GOT3 (cell line): Measurements from ENCODE around the gene SLC1A2.

Experiments used
- DNase-seq: peaks from one replicate; lab custom pipeline; 2025; ENCODE audit warnings: mixed read lengths; lab: John Stamatoyannopoulos, UW

SLC1A2 gene

DNA sequence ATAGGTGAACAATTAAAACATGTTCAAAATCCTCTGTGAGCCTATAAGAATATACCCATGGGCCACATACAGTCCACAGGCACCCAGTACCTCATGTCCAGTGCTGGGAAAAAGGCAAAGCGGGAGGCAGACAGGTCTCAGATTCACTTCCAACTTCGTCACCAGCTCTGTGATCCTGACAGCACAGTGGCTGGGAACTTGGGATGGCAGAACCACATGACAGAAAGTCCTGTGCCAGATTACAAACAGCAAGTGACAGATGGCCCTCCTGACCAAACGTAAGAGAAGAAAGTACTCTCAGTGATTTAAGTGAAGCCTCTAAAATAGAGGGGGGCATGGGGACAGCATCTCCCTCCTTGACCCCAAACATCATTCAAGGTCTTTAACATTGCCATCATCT lies 5.8 kb downstream of the SLC1A2 start:
- no peak for DNase-seq

- DNase-seq = no peak
These were observed 7.1 kb downstream of the SLC1A2 start for GRCh38 chr11:35412285-35412684.

DNA sequence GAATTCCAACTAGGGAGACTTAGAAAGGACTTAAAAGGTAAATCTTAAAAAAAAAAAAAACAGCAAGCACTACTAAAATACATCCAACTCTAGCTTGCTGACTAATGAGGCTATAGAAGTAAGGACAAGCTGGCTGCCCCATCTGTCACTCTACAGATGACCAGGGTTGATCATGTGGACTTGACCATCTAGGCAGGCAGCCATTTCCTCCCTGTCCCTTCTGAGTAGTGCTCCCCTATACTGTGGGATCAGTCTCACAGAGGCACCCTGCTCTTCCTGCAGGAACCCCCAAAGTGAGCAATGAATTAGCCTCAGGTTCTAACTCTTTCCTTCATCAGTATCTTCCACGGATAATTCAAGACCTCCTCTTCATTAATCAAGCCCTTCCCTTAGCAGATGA lies 12.3 kb downstream of the SLC1A2 start:
- DNase-seq = no peak

- no peak for DNase-seq
These were observed 15.0 kb downstream of the SLC1A2 start for GRCh38 chr11:35404388-35404775.

GRCh38 chr11:35403765-35404387 lies 15.5 kb downstream of the SLC1A2 start:
- no peak for DNase-seq

- no peak for DNase-seq
These were observed 16.4 kb downstream of the SLC1A2 start for GRCh38 chr11:35402751-35403660.

- no peak for DNase-seq
These were observed 20.5 kb downstream of the SLC1A2 start for GRCh38 chr11:35398881-35399280.

- no peak for DNase-seq
These were observed 24.4 kb downstream of the SLC1A2 start for GRCh38 chr11:35394941-35395340.

DNA sequence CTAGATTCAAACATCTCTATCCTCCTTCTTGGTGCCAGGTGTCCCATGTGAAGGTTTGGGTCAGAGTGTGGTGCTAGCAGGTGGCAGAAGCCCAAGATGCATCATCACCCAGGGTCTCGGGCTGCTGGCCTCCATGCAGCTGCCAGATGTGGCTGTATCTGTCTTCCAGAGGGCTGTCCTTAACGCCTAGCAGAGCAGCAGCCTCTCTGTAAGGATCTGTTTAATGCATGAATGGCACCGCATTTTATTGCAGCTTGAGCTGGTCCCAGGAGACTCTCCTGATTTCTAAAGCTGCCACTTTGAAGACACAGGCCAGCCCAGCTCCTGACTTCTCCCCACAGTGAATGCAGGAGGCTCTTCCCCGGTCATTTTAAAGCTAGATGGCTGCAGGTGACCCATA lies 26.3 kb downstream of the SLC1A2 start:
- DNase-seq = no peak

DNA sequence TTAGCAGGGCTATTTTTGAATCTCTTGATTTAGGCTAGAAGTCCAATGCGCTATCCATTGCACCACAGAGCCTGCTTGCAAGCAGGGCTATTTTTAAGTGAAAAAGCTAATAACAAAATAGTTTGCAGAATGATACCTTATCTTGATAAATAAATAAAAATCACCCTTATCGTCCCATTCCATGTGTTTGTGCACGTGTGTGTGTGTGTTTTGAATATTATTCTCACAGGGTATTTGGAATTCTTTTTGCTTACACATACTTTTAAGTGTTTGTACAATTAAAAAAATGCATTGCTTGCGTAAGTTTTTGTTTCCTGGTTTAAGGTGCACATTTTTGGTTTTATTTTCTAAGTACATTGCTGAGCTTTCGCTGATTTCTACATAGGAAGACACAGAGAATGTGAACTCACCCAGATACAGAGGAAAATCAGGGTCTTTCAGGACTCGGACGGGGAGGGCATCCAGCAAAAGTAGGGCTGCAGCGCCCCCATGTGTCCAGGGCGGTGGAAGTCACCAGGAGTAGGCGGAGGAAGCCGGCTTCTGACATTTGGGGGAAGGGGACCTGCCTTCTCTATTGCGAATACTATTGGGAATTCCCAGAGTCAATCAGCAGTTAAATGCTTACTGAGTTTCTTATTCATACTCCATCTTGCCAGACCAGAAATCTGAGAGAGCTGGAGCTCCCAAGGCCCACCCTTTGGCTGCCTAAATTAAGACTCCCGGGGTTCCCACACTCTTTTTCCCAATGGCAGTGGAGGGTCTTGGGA lies 27.3 kb downstream of the SLC1A2 start:
- DNase-seq = peak; percentile 24

- no peak for DNase-seq
These were observed 28.3 kb downstream of the SLC1A2 start for GRCh38 chr11:35390737-35391682.

GRCh38 chr11:35389897-35390465 lies 29.4 kb downstream of the SLC1A2 start:
- DNase-seq = no peak

DNA sequence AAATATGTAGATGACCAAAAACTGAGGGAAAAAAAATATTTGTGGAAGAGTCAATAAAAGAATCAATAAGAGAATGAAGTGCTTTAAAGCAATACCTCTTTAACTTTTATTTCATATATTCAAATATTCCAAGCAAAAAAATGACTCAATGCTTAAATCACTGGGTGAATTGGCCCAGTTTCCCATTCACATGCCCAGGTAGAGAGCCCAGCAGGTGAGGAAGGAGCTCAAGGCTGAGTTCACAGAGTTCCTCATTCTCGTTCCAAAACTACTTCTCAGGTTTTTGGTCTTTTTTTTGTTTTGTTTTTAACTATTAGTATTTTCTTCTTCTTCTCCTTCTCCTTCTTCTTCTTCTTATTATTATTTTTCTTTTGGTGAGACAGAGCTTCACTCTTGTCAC lies 30.2 kb downstream of the SLC1A2 start:
- DNase-seq = no peak

DNA sequence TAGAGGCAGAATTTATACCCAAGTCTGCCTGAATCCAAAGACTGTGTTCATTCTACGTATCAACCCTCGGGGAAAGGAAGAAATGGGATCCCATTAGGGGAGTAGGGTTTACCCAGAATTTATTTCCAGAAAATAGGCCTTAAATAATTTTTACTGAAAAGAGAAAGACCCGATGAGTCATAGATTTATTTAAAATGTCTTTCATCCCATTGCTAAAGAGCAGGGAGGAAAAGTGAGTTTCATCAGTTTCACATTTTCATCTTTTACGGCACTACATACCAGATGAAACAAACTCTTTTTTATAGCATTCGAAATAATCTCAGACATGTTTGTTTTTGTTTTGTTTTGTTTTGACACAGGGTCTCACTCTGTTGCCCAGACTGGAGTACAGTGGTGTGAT lies 31.3 kb downstream of the SLC1A2 start:
- DNase-seq = no peak

DNA sequence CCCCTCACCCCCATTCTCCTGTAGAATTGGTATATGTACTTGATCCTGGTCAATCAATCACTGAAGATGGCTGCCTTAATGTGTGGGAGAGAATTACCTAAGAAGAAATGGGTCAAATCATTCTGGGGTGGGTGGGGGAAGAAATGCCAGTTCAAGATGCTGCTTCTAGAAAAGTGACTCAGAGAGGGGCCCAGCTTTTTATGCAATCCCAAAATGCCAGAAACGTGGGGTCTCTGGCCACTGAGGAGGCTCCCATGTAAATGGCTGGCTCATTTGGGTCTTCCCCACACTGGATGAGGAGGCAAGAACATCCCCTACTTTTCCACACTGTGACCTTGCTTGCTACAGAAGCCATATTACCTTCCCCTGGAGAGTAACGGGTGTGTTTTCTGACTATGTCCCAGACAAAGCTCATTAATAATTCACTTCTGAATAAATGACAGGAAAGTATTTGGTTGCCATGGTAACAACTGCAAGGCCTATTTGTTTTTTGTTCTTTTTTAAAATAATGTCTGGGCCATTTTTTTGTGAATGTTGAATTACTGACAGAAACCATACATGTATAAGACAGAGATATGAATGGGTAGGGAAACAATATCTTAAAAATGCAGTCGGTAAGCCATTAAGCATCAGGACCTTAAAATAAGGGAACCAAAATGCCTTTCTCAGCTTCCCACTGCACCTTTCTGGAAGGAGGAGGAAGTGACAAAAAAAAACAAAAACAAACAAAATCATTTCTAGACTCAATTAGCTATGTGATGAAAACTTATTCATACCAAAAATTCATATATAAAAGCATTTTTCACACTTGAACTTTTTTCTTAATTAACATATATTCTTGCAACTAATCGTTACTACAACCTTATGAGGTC lies 32.0 kb downstream of the SLC1A2 start:
- DNase-seq = no peak

DNA sequence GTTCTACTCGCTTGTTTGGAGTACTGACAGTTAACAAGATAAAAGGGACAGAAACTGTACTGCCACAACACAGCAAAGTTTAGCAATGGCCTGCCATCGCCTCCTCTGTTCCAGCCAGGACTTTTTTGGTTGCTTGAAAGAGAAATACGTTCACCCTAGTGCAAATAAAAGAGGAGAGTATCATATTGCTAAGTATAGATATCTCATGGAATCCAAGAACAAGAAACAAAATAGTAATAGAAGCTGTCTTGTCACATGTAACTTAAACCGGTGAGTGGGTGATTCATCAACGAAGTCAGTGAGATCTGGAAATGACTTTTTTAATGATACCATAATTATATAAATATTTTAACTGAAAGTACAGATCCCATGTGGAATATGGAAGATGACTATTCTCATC lies 35.4 kb downstream of the SLC1A2 start:
- DNase-seq = no peak

GRCh38 chr11:35381709-35382322 lies 37.5 kb downstream of the SLC1A2 start:
- no peak for DNase-seq

DNA sequence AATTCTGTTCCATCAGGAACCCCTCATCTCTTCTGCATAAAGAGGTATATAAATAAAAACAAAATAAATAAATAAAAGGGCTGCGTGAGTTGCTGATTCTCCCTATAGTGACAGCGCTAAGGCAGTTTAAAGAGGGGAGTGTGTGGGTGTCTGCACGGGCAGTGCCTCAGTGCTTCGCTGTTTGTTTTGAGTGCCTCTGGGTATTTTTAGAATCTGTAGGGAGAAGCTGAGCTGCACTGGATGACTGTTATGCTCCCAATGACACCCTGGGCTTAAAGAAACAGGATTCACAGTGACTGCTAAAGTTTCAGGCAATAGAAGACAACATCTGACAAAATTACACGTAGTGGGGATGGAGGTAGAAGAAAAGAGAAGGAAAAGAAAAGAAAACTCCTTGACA lies 38.8 kb downstream of the SLC1A2 start:
- no peak for DNase-seq

DNA sequence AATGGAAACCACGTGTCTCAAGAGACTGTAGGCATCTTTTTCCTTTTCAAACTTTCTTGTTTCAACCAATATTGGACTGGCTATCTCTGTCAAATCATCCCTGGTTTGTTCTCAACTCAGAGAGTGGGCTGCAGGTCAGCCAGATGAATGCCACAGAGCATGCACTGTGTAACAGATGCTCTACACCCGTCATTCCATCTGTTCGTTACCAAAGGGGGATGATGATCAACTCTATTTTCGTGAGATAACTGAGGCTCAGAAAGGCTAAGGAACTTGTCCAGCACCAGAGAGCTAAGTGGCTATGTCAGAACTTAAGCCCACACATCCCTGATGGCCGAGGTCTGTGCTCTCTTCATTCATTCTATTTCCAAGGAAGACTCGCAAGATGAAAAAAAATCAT lies 42.1 kb downstream of the SLC1A2 start:
- DNase-seq = no peak

DNA sequence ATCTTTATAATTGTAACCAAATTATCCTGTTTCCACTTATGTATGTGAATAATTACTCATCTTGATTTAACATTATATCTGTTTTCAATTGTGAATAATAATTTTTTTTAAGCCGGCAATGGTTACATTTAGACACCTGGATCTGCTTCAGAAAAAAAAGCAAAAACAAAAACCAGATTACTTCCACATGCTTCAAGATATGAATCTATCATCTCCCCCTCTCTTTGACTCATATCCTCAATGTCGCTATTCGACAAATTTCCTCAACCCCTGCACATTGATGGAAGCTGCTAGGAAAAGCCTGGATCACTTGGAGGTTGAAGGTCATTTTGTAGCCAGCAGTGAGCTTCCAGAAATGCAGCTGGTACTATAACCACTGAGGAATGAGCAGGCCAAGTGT lies 42.7 kb downstream of the SLC1A2 start:
- DNase-seq = no peak
